ENCODE data around the gene MAPK11.
A peak's percentile ranks its signal among the peaks of the same experiment; 100 is the strongest.

MAPK11 gene

DNA sequence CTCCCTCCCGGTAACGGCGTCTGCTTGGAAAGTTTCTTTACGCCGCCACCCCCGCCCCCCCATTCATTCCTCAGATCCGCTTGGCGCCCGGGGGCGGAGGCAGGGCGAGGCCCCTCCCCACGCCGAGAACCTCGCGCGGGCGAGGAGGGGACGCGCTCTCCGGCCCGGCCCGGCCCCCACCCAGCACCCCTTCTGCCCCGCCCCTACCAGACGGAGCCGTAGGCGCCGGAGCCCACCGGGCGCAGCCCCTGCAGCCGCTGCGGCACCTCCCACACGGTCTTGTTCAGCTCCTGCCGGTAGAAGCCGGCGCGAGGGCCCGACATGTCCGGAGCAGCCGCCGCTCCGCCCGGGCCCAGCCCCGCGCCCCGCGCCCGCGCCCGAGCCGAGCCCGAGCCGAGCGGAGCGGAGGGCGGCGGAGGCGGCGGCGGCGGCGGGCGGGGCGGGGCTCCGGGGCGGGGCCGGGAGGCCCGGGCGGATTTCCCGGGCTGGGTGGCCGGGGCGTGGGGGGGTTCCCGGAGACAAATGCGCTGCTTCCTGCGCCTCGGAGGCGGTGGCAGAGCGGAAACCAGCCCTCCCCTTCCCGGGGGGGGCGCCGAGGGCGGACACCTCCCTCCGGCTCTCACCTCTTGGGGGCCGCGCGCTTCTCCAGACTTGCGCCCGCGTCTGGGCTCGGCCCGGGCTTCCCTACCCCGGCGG, at the start of gene MAPK11:
Gene MAPK11, minus strand, starts transcription at position 411 of the 696 bp plus-strand sequence. Its CDS starts 88 bp downstream, at position 323.
- no peak for TF ChIP-seq ZFX (IDR thresholded peaks at IDR 0.05)
- TF ChIP-seq, protein P1, sequence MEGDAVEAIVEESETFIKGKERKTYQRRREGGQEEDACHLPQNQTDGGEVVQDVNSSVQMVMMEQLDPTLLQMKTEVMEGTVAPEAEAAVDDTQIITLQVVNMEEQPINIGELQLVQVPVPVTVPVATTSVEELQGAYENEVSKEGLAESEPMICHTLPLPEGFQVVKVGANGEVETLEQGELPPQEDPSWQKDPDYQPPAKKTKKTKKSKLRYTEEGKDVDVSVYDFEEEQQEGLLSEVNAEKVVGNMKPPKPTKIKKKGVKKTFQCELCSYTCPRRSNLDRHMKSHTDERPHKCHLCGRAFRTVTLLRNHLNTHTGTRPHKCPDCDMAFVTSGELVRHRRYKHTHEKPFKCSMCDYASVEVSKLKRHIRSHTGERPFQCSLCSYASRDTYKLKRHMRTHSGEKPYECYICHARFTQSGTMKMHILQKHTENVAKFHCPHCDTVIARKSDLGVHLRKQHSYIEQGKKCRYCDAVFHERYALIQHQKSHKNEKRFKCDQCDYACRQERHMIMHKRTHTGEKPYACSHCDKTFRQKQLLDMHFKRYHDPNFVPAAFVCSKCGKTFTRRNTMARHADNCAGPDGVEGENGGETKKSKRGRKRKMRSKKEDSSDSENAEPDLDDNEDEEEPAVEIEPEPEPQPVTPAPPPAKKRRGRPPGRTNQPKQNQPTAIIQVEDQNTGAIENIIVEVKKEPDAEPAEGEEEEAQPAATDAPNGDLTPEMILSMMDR (conservative IDR thresholded peaks at IDR 0.05), result no peak
- H3K27ac ChIP-seq, result peak within 1 kb of the TSS; percentile 67

DNA sequence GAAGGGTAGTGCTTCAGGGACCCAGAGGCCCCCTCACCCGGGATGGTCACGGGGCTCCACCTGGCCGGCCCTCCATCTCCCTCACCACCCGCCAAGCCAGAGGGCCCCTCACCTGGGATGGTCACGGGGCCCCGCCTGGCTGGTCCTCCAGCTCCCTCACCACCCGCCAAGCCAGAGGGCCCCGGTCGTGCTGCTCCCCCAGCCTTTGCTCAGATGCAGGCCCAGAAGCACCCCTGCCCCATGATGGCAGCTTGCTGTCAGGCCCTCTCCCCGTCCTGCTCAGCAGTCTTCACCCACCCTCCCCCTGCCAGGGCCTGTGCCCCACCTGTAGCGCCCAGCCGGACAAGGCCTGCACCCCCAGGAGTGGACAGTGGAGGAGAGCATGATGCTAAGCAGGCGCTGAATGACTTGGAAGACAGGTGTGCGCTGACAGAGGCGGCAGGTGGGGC, 49.3 kb upstream of the MAPK11 start:
- H3K27ac ChIP-seq, result no peak overlapping the region
- TF ChIP-seq, protein P1 (conservative IDR thresholded peaks at IDR 0.05), result no peak
- TF ChIP-seq ZFX (IDR thresholded peaks at IDR 0.05), result no peak

DNA sequence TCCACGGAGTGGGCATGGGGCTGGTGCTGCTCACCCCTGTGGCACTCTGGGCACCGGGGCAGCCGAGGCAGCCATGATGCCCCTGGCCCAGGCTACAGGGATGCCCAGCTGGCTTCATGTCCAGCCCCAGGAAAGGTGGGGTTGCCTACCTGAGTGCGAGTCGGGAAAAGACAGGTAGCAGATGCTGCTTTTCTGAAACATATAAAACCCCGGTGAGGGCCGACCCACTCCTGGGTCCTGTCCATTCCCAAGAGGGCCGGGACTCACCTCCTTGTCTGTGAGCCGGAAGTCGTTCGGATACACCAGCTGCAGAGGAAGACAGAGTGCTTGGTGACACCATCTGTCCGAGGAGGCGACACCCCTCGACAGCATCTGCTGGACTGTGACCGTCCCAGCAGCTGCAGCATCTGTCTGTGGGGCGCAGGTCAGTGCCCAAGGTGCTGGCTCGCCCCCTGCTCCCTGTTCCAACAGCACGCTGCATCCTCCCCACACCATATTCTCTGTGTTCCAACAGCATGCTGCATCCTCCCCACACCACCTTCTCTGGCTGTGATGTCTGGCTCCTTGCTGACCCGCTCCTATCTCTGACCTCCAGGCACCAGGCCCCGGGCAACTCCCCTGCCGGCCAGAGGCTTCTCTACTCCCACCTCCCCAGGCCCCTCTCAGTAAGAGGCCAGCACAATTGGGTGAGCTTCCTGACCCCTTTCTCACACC, 48.7 kb upstream of the MAPK11 start:
- no peak overlapping the region for H3K27ac ChIP-seq
- TF ChIP-seq, protein P1 (conservative IDR thresholded peaks at IDR 0.05), result no peak
- no peak for TF ChIP-seq ZFX (IDR thresholded peaks at IDR 0.05)

DNA sequence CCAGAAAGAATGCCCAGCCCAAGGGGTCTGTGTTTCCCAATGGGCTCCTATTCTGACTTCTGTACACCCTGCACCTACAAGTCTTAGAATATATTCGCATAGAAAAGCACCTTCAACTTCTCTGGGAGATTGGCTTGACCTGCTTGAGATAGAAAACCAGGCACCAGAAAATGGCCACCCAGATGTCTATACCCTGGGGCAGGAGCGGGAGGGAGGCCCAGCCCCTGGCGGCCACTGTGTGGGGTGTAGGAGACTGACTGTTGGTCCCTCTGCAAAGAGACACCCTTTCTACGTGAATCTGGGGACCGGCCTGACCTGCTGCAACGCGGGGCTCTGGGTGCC, 48.1 kb upstream of the MAPK11 start:
- TF ChIP-seq, protein P1 (conservative IDR thresholded peaks at IDR 0.05), result no peak
- TF ChIP-seq ZFX (IDR thresholded peaks at IDR 0.05), result no peak
- no peak overlapping the region for H3K27ac ChIP-seq

DNA sequence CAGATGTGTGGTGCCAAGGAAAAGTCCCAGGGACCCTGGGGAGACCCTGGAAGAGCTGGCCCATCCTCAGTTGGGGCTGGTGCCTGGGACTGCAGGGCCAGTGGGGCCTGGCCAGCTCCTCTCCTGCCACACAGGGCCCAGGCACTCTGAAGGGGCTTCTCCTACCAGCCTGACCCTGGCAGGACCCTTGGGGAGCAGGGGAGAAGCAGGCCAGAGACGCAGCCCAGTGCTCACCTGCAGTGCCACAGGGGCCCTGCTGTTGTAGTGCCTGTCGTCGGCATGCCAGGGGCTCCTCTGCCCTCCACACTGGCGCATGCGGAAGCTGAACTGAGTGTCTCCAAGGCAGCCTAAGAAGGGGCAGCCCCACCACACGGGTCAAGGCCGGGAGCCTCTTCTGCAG, 47.5 kb upstream of the MAPK11 start:
- TF ChIP-seq, protein P1 (conservative IDR thresholded peaks at IDR 0.05), result no peak
- TF ChIP-seq ZFX (IDR thresholded peaks at IDR 0.05), result no peak
- no peak overlapping the region for H3K27ac ChIP-seq

DNA sequence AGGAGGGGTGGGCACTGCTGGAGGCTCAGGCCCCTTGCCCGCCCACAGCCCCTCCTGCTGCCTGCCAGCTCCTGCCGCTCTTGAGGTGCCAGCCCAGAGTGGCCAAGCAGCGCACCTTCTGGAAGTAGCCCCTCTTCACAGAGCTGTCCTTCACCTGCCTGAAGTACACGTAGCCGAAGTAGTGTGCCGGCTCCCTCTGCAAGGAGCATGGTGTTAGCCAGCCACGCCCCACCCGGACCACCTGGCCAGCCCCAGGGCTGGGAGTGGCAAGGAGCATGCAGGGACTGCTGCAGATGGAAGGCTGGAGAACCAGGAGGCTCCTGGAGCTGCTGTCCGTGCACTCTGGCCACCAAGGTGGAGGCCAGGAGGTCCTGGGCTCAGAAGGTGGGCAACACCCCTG, 47.0 kb upstream of the MAPK11 start:
- TF ChIP-seq, protein P1 (conservative IDR thresholded peaks at IDR 0.05), result no peak
- TF ChIP-seq ZFX (IDR thresholded peaks at IDR 0.05), result no peak
- no peak overlapping the region for H3K27ac ChIP-seq
